ENCODE results near the gene NIM1K. TPM values are rescaled to one million over a fixed set of nuclear protein-coding genes. Genes with fewer than 3 reads are reported as not detected.

NIM1K gene
- total and polyA plus RNA-seq, 2 of the 13 experiments (the other 11 are each of a cell fraction or from before 2014, with no cell fraction given): 0.04 TPM; not detected in 1

DNA sequence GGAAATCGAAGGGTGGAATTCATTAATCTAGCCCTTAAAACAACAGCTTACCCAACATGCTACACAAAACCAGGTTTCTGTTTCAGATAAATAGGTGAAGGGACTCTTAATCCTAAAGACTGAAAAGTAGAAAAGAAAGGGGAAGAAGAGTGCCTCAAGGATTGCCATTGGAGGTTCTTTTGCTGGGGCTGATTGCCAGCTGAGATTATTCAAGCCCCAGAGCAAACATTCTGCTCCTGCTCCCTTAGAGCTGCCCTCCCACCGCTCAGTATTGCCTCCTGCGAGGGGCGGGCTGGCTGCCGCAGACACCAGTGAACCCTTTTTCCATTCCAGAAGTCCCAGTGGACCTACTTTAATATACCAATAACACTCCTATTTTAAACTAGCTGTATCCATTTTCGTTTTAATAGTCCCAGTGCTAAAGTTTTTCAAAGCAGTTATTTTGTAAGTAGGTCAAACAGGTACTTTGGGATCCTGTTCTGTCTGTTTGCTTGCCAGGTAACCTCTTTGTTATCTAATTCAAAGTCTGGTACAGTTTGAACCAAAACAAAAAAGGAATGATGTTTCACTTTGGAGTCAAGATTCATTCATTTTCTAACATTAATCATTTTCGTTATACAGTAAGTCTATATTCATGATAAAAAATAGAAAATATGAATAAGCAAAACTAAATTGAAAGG is 82.5 kb downstream of the NIM1K start:
- FAIRE-seq: no peak
- ChIA-PET CTCF (ENCODE audit: low intra/inter-chr PET ratio, low total read pairs) (no interaction called here), POLR2A (no interaction called here)
- 12% methylated on average over 3 of the region's 7 CpGs for WGBS (ENCODE audit: low lambda C conversion rate)
- H3K9ac ChIP-seq (ENCODE audit: insufficient read depth, low read depth, low read length): no peak overlapping the region
- H4K20me1 ChIP-seq (ENCODE audit: insufficient read depth, low read length): no peaks in the 10 kb centered on the region
- no peaks in the 10 kb centered on the region for H3K36me3 ChIP-seq (replicated peaks in 1 of 2; ENCODE audit: control insufficient read depth in 1 of 2, insufficient read depth in 2 of 2, low read length in 2 of 2)
- no peak overlapping the region for H3K27ac ChIP-seq (ENCODE audit: extremely low read length, insufficient read depth, low read length)
- in situ Hi-C loops (cut with HindIII; ENCODE audit: extremely low pct_ligation_motif_present, low pct_unique_long_range_greater_than_20kb) (no loop called here), intact Hi-C loops (cut with micrococcal nuclease; ENCODE audit: unreplicated experiment) (no loop called here)
- peaks cover 2 to 3% of the 10 kb centered on the region in 2 experiments; a peak in 1 of 5 replicates for H3K27me3 ChIP-seq (ENCODE audit: control insufficient read depth in 1 of 2, insufficient read depth in 2 of 2, low read length in 2 of 2)
- H3K79me2 ChIP-seq (ENCODE audit: insufficient read depth, low read length): no peaks in the 10 kb centered on the region
- H2AFZ ChIP-seq (ENCODE audit: low read length): no peak overlapping the region
- DNase-seq (ENCODE audit: low spot score): no peak
- H3K4me1 ChIP-seq (ENCODE audit: insufficient read depth, low read length): 0 out of 2 replicates have a peak, but pooled peaks cover 4% of the 10 kb centered on the region
- peak; percentile 53; the same call in 1 of the 3 replicates for ATAC-seq
- no peak overlapping the region for H3K4me3 ChIP-seq (replicated peaks in 1 of 3; ENCODE audit: insufficient read depth in 1 of 3, low read depth in 2 of 3, low read length in 3 of 3)
- no peaks in the 10 kb centered on the region for H3K9me3 ChIP-seq (ENCODE audit: low read length)
- no TSS peak for BruUV-seq (replicated peaks)
- H3K4me2 ChIP-seq (ENCODE audit: low read depth, low read length): no peak overlapping the region
- no peak for TF ChIP-seq NFKB2 (CRISPR knock-in tag; IDR thresholded peaks at IDR 0.05; ENCODE audit: borderline replicate concordance)
- TF ChIP-seq ZNF737 (CRISPR knock-in tag; IDR thresholded peaks at IDR 0.05; ENCODE audit: borderline replicate concordance): no peak
- no peak for TF ChIP-seq NFYC (CRISPR knock-in tag; IDR thresholded peaks at IDR 0.05)
- no peak for TF ChIP-seq DPF2 (CRISPR knock-in tag; IDR thresholded peaks at IDR 0.05; ENCODE audit: borderline replicate concordance, low read depth)
- no peak for TF ChIP-seq ELF4 (CRISPR knock-in tag; IDR thresholded peaks at IDR 0.05; ENCODE audit: borderline replicate concordance)
- no peak for TF ChIP-seq ARID2 (CRISPR knock-in tag; IDR thresholded peaks at IDR 0.05; ENCODE audit: borderline replicate concordance)
- TF ChIP-seq SMAD1 (CRISPR knock-in tag; IDR thresholded peaks at IDR 0.05; ENCODE audit: borderline replicate concordance, low read depth): no peak
- no peak for TF ChIP-seq ZBTB25 (CRISPR knock-in tag; IDR thresholded peaks at IDR 0.05)
- TF ChIP-seq ZNF598 (CRISPR knock-in tag; IDR thresholded peaks at IDR 0.05; ENCODE audit: borderline replicate concordance): no peak
- TF ChIP-seq, protein P1, sequence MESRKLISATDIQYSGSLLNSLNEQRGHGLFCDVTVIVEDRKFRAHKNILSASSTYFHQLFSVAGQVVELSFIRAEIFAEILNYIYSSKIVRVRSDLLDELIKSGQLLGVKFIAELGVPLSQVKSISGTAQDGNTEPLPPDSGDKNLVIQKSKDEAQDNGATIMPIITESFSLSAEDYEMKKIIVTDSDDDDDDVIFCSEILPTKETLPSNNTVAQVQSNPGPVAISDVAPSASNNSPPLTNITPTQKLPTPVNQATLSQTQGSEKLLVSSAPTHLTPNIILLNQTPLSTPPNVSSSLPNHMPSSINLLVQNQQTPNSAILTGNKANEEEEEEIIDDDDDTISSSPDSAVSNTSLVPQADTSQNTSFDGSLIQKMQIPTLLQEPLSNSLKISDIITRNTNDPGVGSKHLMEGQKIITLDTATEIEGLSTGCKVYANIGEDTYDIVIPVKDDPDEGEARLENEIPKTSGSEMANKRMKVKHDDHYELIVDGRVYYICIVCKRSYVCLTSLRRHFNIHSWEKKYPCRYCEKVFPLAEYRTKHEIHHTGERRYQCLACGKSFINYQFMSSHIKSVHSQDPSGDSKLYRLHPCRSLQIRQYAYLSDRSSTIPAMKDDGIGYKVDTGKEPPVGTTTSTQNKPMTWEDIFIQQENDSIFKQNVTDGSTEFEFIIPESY (CRISPR knock-in tag; IDR thresholded peaks at IDR 0.05): no peak
- TF ChIP-seq MIER3 (CRISPR knock-in tag; IDR thresholded peaks at IDR 0.05; ENCODE audit: borderline replicate concordance): no peak
- TF ChIP-seq ZNF615 (CRISPR knock-in tag; IDR thresholded peaks at IDR 0.05; ENCODE audit: borderline replicate concordance): no peak
- no peak for TF ChIP-seq TGIF2 (CRISPR knock-in tag; IDR thresholded peaks at IDR 0.05)
- TF ChIP-seq, protein P2, sequence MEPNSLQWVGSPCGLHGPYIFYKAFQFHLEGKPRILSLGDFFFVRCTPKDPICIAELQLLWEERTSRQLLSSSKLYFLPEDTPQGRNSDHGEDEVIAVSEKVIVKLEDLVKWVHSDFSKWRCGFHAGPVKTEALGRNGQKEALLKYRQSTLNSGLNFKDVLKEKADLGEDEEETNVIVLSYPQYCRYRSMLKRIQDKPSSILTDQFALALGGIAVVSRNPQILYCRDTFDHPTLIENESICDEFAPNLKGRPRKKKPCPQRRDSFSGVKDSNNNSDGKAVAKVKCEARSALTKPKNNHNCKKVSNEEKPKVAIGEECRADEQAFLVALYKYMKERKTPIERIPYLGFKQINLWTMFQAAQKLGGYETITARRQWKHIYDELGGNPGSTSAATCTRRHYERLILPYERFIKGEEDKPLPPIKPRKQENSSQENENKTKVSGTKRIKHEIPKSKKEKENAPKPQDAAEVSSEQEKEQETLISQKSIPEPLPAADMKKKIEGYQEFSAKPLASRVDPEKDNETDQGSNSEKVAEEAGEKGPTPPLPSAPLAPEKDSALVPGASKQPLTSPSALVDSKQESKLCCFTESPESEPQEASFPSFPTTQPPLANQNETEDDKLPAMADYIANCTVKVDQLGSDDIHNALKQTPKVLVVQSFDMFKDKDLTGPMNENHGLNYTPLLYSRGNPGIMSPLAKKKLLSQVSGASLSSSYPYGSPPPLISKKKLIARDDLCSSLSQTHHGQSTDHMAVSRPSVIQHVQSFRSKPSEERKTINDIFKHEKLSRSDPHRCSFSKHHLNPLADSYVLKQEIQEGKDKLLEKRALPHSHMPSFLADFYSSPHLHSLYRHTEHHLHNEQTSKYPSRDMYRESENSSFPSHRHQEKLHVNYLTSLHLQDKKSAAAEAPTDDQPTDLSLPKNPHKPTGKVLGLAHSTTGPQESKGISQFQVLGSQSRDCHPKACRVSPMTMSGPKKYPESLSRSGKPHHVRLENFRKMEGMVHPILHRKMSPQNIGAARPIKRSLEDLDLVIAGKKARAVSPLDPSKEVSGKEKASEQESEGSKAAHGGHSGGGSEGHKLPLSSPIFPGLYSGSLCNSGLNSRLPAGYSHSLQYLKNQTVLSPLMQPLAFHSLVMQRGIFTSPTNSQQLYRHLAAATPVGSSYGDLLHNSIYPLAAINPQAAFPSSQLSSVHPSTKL (CRISPR knock-in tag; IDR thresholded peaks at IDR 0.05): no peak
- no peak for TF ChIP-seq ZNF678 (CRISPR knock-in tag; IDR thresholded peaks at IDR 0.05)
- TF ChIP-seq ZBTB20 (CRISPR knock-in tag; IDR thresholded peaks at IDR 0.05; ENCODE audit: borderline replicate concordance, low read depth): no peak
